T47D (cell line): ENCODE data around the gene ZDHHC13.

ENCODE experiments used
- DNase-seq, 2 experiments: peaks; one replicate each; pipeline versions ENCODE4 v3.0.0 to v3.0.0-alpha.2; 2011 to 2012; ENCODE audit warnings: low read depth in 1 of 2, low spot score in 1 of 2
- JUND ChIP-seq: IDR thresholded peaks from 2 replicates; pipeline ENCODE4 v1.6.1; 2012; ENCODE audit warnings: low read depth
- in situ Hi-C: cut with HindIII; loops from 2 replicates; pipeline ENCODE4 v1.10.0; 2016; ENCODE audit warnings: low sequenced_read_pairs, low pct_unique_long_range_greater_than_20kb

ZDHHC13 gene

GRCh38 chr11:19084661-19085315 lies 32.2 kb upstream of the ZDHHC13 start:
- no peak for TF ChIP-seq JUND
- in situ Hi-C loops: no loop called here
- no peak for DNase-seq

GRCh38 chr11:19087658-19088057 lies 29.3 kb upstream of the ZDHHC13 start:
- no peak for TF ChIP-seq JUND
- in situ Hi-C loops: no loop called here
- DNase-seq: no peak

GRCh38 chr11:19088791-19089190 lies 28.2 kb upstream of the ZDHHC13 start:
- no peak for DNase-seq
- no peak for TF ChIP-seq JUND
- in situ Hi-C loops: no loop called here

- no peak for DNase-seq
- no peak for TF ChIP-seq JUND
- in situ Hi-C loops: no loop called here
These were observed 27.5 kb upstream of the ZDHHC13 start for GRCh38 chr11:19089421-19089820.

GRCh38 chr11:19091366-19091765 lies 25.6 kb upstream of the ZDHHC13 start:
- no peak for TF ChIP-seq JUND
- no peak for DNase-seq
- in situ Hi-C loops: no loop called here

GRCh38 chr11:19092342-19092741 lies 24.6 kb upstream of the ZDHHC13 start:
- no peak for TF ChIP-seq JUND

GRCh38 chr11:19092850-19093249 lies 24.1 kb upstream of the ZDHHC13 start:
- no peak for TF ChIP-seq JUND
- DNase-seq: no peak
- in situ Hi-C loops: no loop called here

More at GRCh38 chr11:19092342-19092741, 24.6 kb upstream of the ZDHHC13 start:
- in situ Hi-C loops: no loop called here
- DNase-seq: no peak

GRCh38 chr11:19093976-19094375 lies 23.0 kb upstream of the ZDHHC13 start:
- in situ Hi-C loops: no loop called here
- TF ChIP-seq JUND: no peak
- DNase-seq: no peak

GRCh38 chr11:19094859-19095258 lies 22.1 kb upstream of the ZDHHC13 start:
- DNase-seq: no peak
- TF ChIP-seq JUND: no peak
- in situ Hi-C loops: no loop called here

GRCh38 chr11:19099093-19099492 lies 17.9 kb upstream of the ZDHHC13 start:
- DNase-seq: no peak
- in situ Hi-C loops: no loop called here
- no peak for TF ChIP-seq JUND

- no peak for TF ChIP-seq JUND
- in situ Hi-C loops: no loop called here
- DNase-seq: no peak
These were observed 16.1 kb upstream of the ZDHHC13 start for GRCh38 chr11:19100885-19101284.

- DNase-seq: no peak
- in situ Hi-C loops: no loop called here
- no peak for TF ChIP-seq JUND
These were observed 15.0 kb upstream of the ZDHHC13 start for GRCh38 chr11:19101796-19102520.

- in situ Hi-C loops: no loop called here
- no peak for DNase-seq
- no peak for TF ChIP-seq JUND
These were observed 14.5 kb upstream of the ZDHHC13 start for GRCh38 chr11:19102521-19102900.
